Natural killer cell (primary cell): ENCODE data around the gene ERO1A. TPM values are rescaled to one million over a fixed set of nuclear protein-coding genes. Genes with fewer than 3 reads are reported as not detected.

Experiments
- ATAC-seq, 3 donors: fragments of 150-1000 bp in 2 of 3; fragments of 200-7000 bp in 1 of 3; cut with Tn5 transposase; 1 replicate in 1 of 3; 2 replicates in 2 of 3; pipeline ENCODE4 v1.10.0; 2021; ENCODE audit warnings: mild to moderate bottlenecking in 2 of 3, moderate library complexity in 2 of 3
- DNase-seq, 2 donors: peaks; one replicate each; pipeline versions ENCODE4 v3.0.0 to v3.0.0-alpha.2; 2013 to 2021; ENCODE audit warnings: mixed read lengths in 1 of 2
- H3K27ac ChIP-seq: one replicate; pipeline ENCODE4 v1.5.1; 2013; ENCODE audit warnings: mild to moderate bottlenecking, low read length
- H3K27me3 ChIP-seq: one replicate; pipeline ENCODE4 v1.6.1; 2013; ENCODE audit warnings: low read length; ENCODE audit not compliant: control insufficient read depth, insufficient read depth
- H3K36me3 ChIP-seq: one replicate; pipeline ENCODE4 v1.6.1; 2013; ENCODE audit warnings: low read length; ENCODE audit not compliant: control insufficient read depth, insufficient read depth
- H3K4me1 ChIP-seq: one replicate; pipeline ENCODE4 v1.6.1; 2013; ENCODE audit warnings: low read length; ENCODE audit not compliant: control insufficient read depth, insufficient read depth
- H3K4me3 ChIP-seq: one replicate; pipeline ENCODE4 v1.5.1; 2013; ENCODE audit warnings: low read length
- H3K9me3 ChIP-seq: one replicate; pipeline ENCODE4 v1.6.1; 2013; ENCODE audit warnings: low read length; ENCODE audit not compliant: control insufficient read depth, insufficient read depth
- H3K27ac Mint-ChIP-seq, 2 donors: one replicate each; pipeline ENCODE4 v1.8.0; 2022; ENCODE audit warnings: mild to moderate bottlenecking in 2 of 2, mixed read lengths in 2 of 2, moderate library complexity in 1 of 2
- H3K27me3 Mint-ChIP-seq, 2 donors: one replicate each; pipeline ENCODE4 v1.8.0; 2022; ENCODE audit warnings: low read depth in 2 of 2, mixed read lengths in 2 of 2
- H3K36me3 Mint-ChIP-seq: one replicate; pipeline ENCODE4 v1.8.0; 2022; ENCODE audit warnings: mixed read lengths
- H3K4me1 Mint-ChIP-seq, 2 donors: one replicate each; pipeline ENCODE4 v1.8.0; 2022; ENCODE audit warnings: mixed read lengths in 2 of 2
- H3K4me3 Mint-ChIP-seq: one replicate; pipeline ENCODE4 v1.8.0; 2022; ENCODE audit warnings: mild to moderate bottlenecking, moderate library complexity, mixed read lengths
- H3K9me3 Mint-ChIP-seq, 2 donors: one replicate each; pipeline ENCODE4 v1.8.0; 2022; ENCODE audit warnings: mixed read lengths in 2 of 2
- WGBS: methylation state at CpG from one replicate; pipeline ENCODE4 v1.1.7; 2013; ENCODE audit warnings: missing lambda C conversion rate; ENCODE audit not compliant: insufficient coverage; 5-methylcytosine and 5-hydroxymethylcytosine counted together
- intact Hi-C: fragments of 100-400 bp; cut with micrococcal nuclease; formaldehyde crosslinking; loops from one replicate; pipeline ENCODE4 v1.14.2; 2022
- total RNA-seq, 4 donors: library from RNA; stranded (reverse); fragments of 120-200 nt in 1 of 4; gene quantifications; one replicate each; pipeline versions ENCODE4 v1.2.3 to v1.2.4, GENCODE V29; 2013 to 2022
- TF ChIP-seq, protein P1 (sequence below): fragments of 200-600 bp; IDR thresholded peaks from one replicate; pipeline ENCODE4 v1.8.0; 2022; ENCODE audit warnings: antibody characterized with exemption

Gene ERO1A
- total RNA-seq, 3 donors from 2014 or later (not counting 1 experiment from before 2014, with no cell fraction given) = 35.4 to 47.7 (median 42.5) TPM

DNA sequence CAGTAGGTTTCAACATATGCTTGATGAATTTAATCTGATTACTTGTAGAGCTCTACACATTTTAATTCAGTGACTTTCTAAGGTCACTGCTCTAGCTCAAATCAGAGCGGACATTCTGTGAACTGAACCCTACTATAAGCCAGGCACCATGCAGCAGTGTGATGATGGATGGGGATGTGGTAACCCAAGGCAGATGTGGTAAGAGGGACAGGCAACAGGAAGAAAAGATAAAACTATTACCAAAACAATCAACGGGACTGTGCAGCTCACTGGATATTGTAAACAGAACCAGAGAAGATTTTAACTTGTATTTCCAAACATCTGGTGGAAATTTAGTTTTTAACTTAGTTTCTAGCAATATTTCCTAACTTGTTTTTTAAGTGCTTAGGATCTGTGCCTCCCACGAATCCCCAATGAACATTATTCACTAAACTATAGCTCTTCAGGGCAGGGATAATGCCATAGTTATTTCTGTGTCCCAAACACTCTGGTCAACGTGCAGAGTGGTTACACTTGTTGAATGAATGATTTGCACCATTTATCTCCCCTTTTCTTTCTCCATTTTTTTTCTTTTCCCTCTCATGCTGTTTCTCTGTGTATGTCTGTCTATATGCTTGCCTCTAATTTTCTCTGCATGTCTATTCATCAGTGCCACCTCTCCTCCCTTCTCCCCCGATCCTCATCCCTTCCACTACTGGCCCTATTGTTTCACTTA is 3.0 kb downstream of the ERO1A start:
- peak in 1 of 2 donors; percentile 41 for DNase-seq
- TF ChIP-seq, protein P1, sequence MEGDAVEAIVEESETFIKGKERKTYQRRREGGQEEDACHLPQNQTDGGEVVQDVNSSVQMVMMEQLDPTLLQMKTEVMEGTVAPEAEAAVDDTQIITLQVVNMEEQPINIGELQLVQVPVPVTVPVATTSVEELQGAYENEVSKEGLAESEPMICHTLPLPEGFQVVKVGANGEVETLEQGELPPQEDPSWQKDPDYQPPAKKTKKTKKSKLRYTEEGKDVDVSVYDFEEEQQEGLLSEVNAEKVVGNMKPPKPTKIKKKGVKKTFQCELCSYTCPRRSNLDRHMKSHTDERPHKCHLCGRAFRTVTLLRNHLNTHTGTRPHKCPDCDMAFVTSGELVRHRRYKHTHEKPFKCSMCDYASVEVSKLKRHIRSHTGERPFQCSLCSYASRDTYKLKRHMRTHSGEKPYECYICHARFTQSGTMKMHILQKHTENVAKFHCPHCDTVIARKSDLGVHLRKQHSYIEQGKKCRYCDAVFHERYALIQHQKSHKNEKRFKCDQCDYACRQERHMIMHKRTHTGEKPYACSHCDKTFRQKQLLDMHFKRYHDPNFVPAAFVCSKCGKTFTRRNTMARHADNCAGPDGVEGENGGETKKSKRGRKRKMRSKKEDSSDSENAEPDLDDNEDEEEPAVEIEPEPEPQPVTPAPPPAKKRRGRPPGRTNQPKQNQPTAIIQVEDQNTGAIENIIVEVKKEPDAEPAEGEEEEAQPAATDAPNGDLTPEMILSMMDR = no peak
- Mint-ChIP-seq H3K27me3 (no peaks in the 10 kb centered on the region), H3K4me3 (peak overlapping the region; percentile 17), H3K4me1 (peaks cover 45 to 54% of the 10 kb centered on the region in 2 donors), H3K9me3 (no peaks in the 10 kb centered on the region), H3K36me3 (no peaks in the 10 kb centered on the region), H3K27ac (peak overlapping the region; percentile 2 to 66)
- Histone ChIP-seq H3K27me3 (no peaks in the 10 kb centered on the region), H3K4me1 (peaks cover 18% of the 10 kb centered on the region), H3K9me3 (no peaks in the 10 kb centered on the region), H3K4me3 (no peak overlapping the region), H3K36me3 (no peaks in the 10 kb centered on the region), H3K27ac (no peak overlapping the region)
- WGBS = 44% methylated on average over 4 of the region's 5 CpGs
- peak in 1 of 3 donors; percentile 49 for ATAC-seq
- intact Hi-C loops = no loop called here

DNA sequence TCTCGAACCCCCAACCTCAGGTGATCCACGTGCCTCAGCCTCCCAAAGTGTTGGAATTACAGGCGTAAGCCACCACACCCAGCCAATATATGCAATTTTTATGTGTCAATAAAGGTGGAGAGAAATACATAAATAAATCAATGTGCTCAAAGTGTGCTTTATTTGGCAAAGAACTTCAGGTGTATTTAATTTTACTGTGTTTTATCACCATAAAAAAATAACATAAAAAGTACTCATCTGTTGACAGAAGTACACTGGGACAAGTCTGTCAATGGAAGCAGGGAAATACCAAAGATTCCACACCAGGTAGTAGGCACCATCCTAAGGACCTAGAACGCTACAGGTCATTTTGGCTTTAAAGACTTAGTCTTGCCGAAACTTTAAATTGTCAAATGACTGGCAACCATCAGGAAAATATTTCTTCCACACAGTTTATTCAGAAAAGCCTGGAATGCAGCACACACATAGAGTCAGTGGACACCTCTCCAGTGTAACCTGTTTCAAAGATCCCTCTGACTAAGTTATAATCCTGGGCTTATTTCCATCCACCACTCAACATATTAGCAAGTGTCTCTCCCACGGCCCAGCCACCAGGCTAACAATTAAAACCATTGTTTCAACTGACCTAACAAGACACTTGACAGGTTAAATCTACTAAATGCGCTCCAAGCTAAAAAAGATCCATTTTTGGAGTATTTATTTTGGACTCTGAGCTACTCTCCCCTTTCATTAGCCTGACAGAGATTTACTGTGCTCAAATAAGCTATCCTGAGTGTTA is 4.2 kb downstream of the ERO1A start:
- no peaks in the 10 kb centered on the region for H3K36me3 ChIP-seq
- DNase-seq (no peak), ATAC-seq (no peak)
- H3K27ac Mint-ChIP-seq = no peak overlapping the region
- H3K4me1 Mint-ChIP-seq = peaks cover 58 to 65% of the 10 kb centered on the region in 2 donors
- H3K4me3 Mint-ChIP-seq = no peak overlapping the region
- H3K9me3 Mint-ChIP-seq = no peaks in the 10 kb centered on the region
- peaks cover 15% of the 10 kb centered on the region for H3K4me1 ChIP-seq
- 98% methylated on average over 4 of the region's 7 CpGs for WGBS
- H3K27ac ChIP-seq = no peak overlapping the region
- H3K9me3 ChIP-seq = no peaks in the 10 kb centered on the region
- H3K27me3 Mint-ChIP-seq = no peaks in the 10 kb centered on the region
- no peak overlapping the region for H3K4me3 ChIP-seq
- no peaks in the 10 kb centered on the region for H3K27me3 ChIP-seq
- H3K36me3 Mint-ChIP-seq = no peaks in the 10 kb centered on the region
- intact Hi-C loops = no loop called here
- TF ChIP-seq, protein P1 = no peak

DNA sequence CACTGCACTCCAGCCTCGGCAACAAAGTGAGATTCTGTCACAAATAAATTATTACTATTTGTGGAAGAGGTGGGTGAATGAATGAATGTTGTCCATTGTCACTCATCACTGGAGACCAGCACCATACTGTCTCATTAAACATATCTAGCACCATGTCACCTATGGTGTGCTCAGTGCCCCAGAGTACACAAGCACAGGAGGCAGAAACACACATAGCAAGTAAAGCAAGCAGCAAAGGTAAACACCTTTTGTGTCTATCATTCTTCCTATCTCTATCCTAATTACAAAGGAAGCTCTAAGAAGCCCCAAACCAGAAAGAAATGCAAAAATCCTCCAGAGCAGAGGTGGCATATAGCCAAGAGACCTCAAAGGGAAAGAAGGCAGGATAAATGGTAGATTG is 9.2 kb downstream of the ERO1A start:
- TF ChIP-seq, protein P1 = no peak
- ATAC-seq = no peak
- H3K4me3 ChIP-seq = no peak overlapping the region

More for the DNA sequence above, 9.2 kb downstream of the ERO1A start:
- Histone ChIP-seq H3K27me3 (no peaks in the 10 kb centered on the region), H3K36me3 (peaks cover under 1% of the 10 kb centered on the region), H3K4me1 (peaks cover 3% of the 10 kb centered on the region), H3K27ac (no peak overlapping the region), H3K9me3 (no peaks in the 10 kb centered on the region)
- no CpG with 5 or more reads among the region's 1 CpG for WGBS
- no peaks in the 10 kb centered on the region for H3K36me3 Mint-ChIP-seq
- H3K4me1 Mint-ChIP-seq = peaks cover 40 to 43% of the 10 kb centered on the region in 2 donors
- H3K27ac Mint-ChIP-seq = no peak overlapping the region
- H3K4me3 Mint-ChIP-seq = no peak overlapping the region
- H3K27me3 Mint-ChIP-seq = no peaks in the 10 kb centered on the region
- H3K9me3 Mint-ChIP-seq = no peaks in the 10 kb centered on the region
- intact Hi-C loops = no loop called here
- no peak for DNase-seq
